Measurements from ENCODE around the gene HOXA3.

HOXA3 gene

GRCh38 chr7:27138985-27139333, 13.4 kb downstream of the HOXA3 start:
- H3K23ac ChIP-seq (ENCODE audit: low read length) = no peak overlapping the region
- no peak overlapping the region for H3K56ac ChIP-seq (ENCODE audit: low read length)
- H4K5ac ChIP-seq (ENCODE audit: low read length) = no peak overlapping the region
- WGBS (ENCODE audit: extremely low coverage, insufficient coverage, low lambda C conversion rate) = no CpG with 5 or more reads among the region's 11 CpGs
- no peak for DNase-seq
- no peak overlapping the region for H3K4me2 ChIP-seq (ENCODE audit: low read length)
- H3K4me3 ChIP-seq (ENCODE audit: low read length) = no peak overlapping the region
- peaks cover 89% of the 10 kb centered on the region for H3K27me3 ChIP-seq (ENCODE audit: insufficient read depth, low read length, poor library complexity)
- no peaks in the 10 kb centered on the region for H3K4me1 ChIP-seq (ENCODE audit: control insufficient read depth, low read depth, low read length)
- H2BK15ac ChIP-seq (replicated peaks; ENCODE audit: low read depth) = no peak overlapping the region
- no peaks in the 10 kb centered on the region for H3K79me1 ChIP-seq (ENCODE audit: low read length)
- H3K79me2 ChIP-seq (ENCODE audit: control insufficient read depth, insufficient read depth, low read length) = no peaks in the 10 kb centered on the region
- no peak overlapping the region for H3K9ac ChIP-seq (ENCODE audit: low read length)
- no peak overlapping the region for H2BK5ac ChIP-seq (ENCODE audit: low read length)
- no peaks in the 10 kb centered on the region for H3K36me3 ChIP-seq (ENCODE audit: control insufficient read depth, insufficient read depth, low read length)
- H2BK120ac ChIP-seq (ENCODE audit: low read depth, low read length) = no peak overlapping the region
- no peak overlapping the region for H3K18ac ChIP-seq (ENCODE audit: low read length)
- no peak overlapping the region for H4K8ac ChIP-seq (ENCODE audit: low read depth, low read length)
- H2AK5ac ChIP-seq (ENCODE audit: low read length) = no peak overlapping the region
- H3K4ac ChIP-seq (ENCODE audit: low read depth, low read length) = no peak overlapping the region
- H3K27ac ChIP-seq (ENCODE audit: low read depth, low read length) = no peak overlapping the region

- no peak overlapping the region for H3K27ac ChIP-seq (ENCODE audit: low read depth, low read length)
- no peaks in the 10 kb centered on the region for H3K36me3 ChIP-seq (ENCODE audit: control insufficient read depth, insufficient read depth, low read length)
- peaks cover 93% of the 10 kb centered on the region for H3K27me3 ChIP-seq (ENCODE audit: insufficient read depth, low read length, poor library complexity)
- H3K23ac ChIP-seq (ENCODE audit: low read length) = no peak overlapping the region
- H3K79me1 ChIP-seq (ENCODE audit: low read length) = no peaks in the 10 kb centered on the region
- H4K5ac ChIP-seq (ENCODE audit: low read length) = no peak overlapping the region
- no peak overlapping the region for H2BK120ac ChIP-seq (ENCODE audit: low read depth, low read length)
- H3K56ac ChIP-seq (ENCODE audit: low read length) = no peak overlapping the region
- no peak overlapping the region for H3K9ac ChIP-seq (ENCODE audit: low read length)
- H3K79me2 ChIP-seq (ENCODE audit: control insufficient read depth, insufficient read depth, low read length) = no peaks in the 10 kb centered on the region
- H3K4me1 ChIP-seq (ENCODE audit: control insufficient read depth, low read depth, low read length) = no peaks in the 10 kb centered on the region
- H3K4ac ChIP-seq (ENCODE audit: low read depth, low read length) = no peak overlapping the region
- no CpG with 5 or more reads among the region's 1 CpG for WGBS (ENCODE audit: extremely low coverage, insufficient coverage, low lambda C conversion rate)
- no peak overlapping the region for H3K4me2 ChIP-seq (ENCODE audit: low read length)
- no peak overlapping the region for H3K18ac ChIP-seq (ENCODE audit: low read length)
- H2AK5ac ChIP-seq (ENCODE audit: low read length) = no peak overlapping the region
- no peak overlapping the region for H2BK15ac ChIP-seq (replicated peaks; ENCODE audit: low read depth)
- no peak overlapping the region for H4K8ac ChIP-seq (ENCODE audit: low read depth, low read length)
- H2BK5ac ChIP-seq (ENCODE audit: low read length) = no peak overlapping the region
- no peak overlapping the region for H3K4me3 ChIP-seq (ENCODE audit: low read length)
- no peak for DNase-seq
Measured at GRCh38 chr7:27138472-27138871, 13.9 kb downstream of the HOXA3 start.

- no peak overlapping the region for H2BK15ac ChIP-seq (replicated peaks; ENCODE audit: low read depth)
- H2BK5ac ChIP-seq (ENCODE audit: low read length) = no peak overlapping the region
- no peak overlapping the region for H2BK120ac ChIP-seq (ENCODE audit: low read depth, low read length)
- no CpG with 5 or more reads among the region's 2 CpGs for WGBS (ENCODE audit: extremely low coverage, insufficient coverage, low lambda C conversion rate)
- no peak overlapping the region for H2AK5ac ChIP-seq (ENCODE audit: low read length)
- H3K4ac ChIP-seq (ENCODE audit: low read depth, low read length) = no peak overlapping the region
- no peaks in the 10 kb centered on the region for H3K4me1 ChIP-seq (ENCODE audit: control insufficient read depth, low read depth, low read length)
- H3K27me3 ChIP-seq (ENCODE audit: insufficient read depth, low read length, poor library complexity) = peaks cover 96% of the 10 kb centered on the region
- DNase-seq = no peak
- no peak overlapping the region for H3K9ac ChIP-seq (ENCODE audit: low read length)
- no peaks in the 10 kb centered on the region for H3K79me2 ChIP-seq (ENCODE audit: control insufficient read depth, insufficient read depth, low read length)
- no peaks in the 10 kb centered on the region for H3K36me3 ChIP-seq (ENCODE audit: control insufficient read depth, insufficient read depth, low read length)
- no peak overlapping the region for H3K4me2 ChIP-seq (ENCODE audit: low read length)
- no peak overlapping the region for H4K8ac ChIP-seq (ENCODE audit: low read depth, low read length)
- no peak overlapping the region for H3K56ac ChIP-seq (ENCODE audit: low read length)
- H3K79me1 ChIP-seq (ENCODE audit: low read length) = no peaks in the 10 kb centered on the region
- H4K5ac ChIP-seq (ENCODE audit: low read length) = no peak overlapping the region
- H3K18ac ChIP-seq (ENCODE audit: low read length) = no peak overlapping the region
- H3K23ac ChIP-seq (ENCODE audit: low read length) = no peak overlapping the region
- H3K4me3 ChIP-seq (ENCODE audit: low read length) = no peak overlapping the region
- H3K27ac ChIP-seq (ENCODE audit: low read depth, low read length) = no peak overlapping the region
Measured at GRCh38 chr7:27137640-27138315, 14.6 kb downstream of the HOXA3 start.

GRCh38 chr7:27134392-27134791, 18.0 kb downstream of the HOXA3 start:
- H3K4me3 ChIP-seq (ENCODE audit: low read length) = no peak overlapping the region
- H3K56ac ChIP-seq (ENCODE audit: low read length) = no peak overlapping the region
- no peak overlapping the region for H3K4me2 ChIP-seq (ENCODE audit: low read length)
- no peaks in the 10 kb centered on the region for H3K79me2 ChIP-seq (ENCODE audit: control insufficient read depth, insufficient read depth, low read length)
- H3K27me3 ChIP-seq (ENCODE audit: insufficient read depth, low read length, poor library complexity) = peaks cover 89% of the 10 kb centered on the region
- H3K79me1 ChIP-seq (ENCODE audit: low read length) = no peaks in the 10 kb centered on the region
- no peak overlapping the region for H3K27ac ChIP-seq (ENCODE audit: low read depth, low read length)
- WGBS (ENCODE audit: extremely low coverage, insufficient coverage, low lambda C conversion rate) = no CpG with 5 or more reads among the region's 2 CpGs
- H3K4ac ChIP-seq (ENCODE audit: low read depth, low read length) = no peak overlapping the region
- H2BK120ac ChIP-seq (ENCODE audit: low read depth, low read length) = no peak overlapping the region
- no peak overlapping the region for H3K18ac ChIP-seq (ENCODE audit: low read length)
- no peak overlapping the region for H2BK15ac ChIP-seq (replicated peaks; ENCODE audit: low read depth)
- H3K9ac ChIP-seq (ENCODE audit: low read length) = no peak overlapping the region
- no peak overlapping the region for H3K23ac ChIP-seq (ENCODE audit: low read length)
- no peak for DNase-seq
- H4K8ac ChIP-seq (ENCODE audit: low read depth, low read length) = no peak overlapping the region
- H2AK5ac ChIP-seq (ENCODE audit: low read length) = no peak overlapping the region
- H4K5ac ChIP-seq (ENCODE audit: low read length) = no peak overlapping the region
- H2BK5ac ChIP-seq (ENCODE audit: low read length) = no peak overlapping the region
- no peaks in the 10 kb centered on the region for H3K4me1 ChIP-seq (ENCODE audit: control insufficient read depth, low read depth, low read length)
- H3K36me3 ChIP-seq (ENCODE audit: control insufficient read depth, insufficient read depth, low read length) = no peaks in the 10 kb centered on the region

GRCh38 chr7:27133409-27134231, 18.8 kb downstream of the HOXA3 start:
- no peaks in the 10 kb centered on the region for H3K36me3 ChIP-seq (ENCODE audit: control insufficient read depth, insufficient read depth, low read length)
- no peak overlapping the region for H3K4ac ChIP-seq (ENCODE audit: low read depth, low read length)
- H3K27ac ChIP-seq (ENCODE audit: low read depth, low read length) = no peak overlapping the region
- H4K5ac ChIP-seq (ENCODE audit: low read length) = no peak overlapping the region
- no peak overlapping the region for H3K23ac ChIP-seq (ENCODE audit: low read length)
- H3K79me2 ChIP-seq (ENCODE audit: control insufficient read depth, insufficient read depth, low read length) = no peaks in the 10 kb centered on the region
- H3K18ac ChIP-seq (ENCODE audit: low read length) = no peak overlapping the region
- H2BK5ac ChIP-seq (ENCODE audit: low read length) = no peak overlapping the region
- H3K27me3 ChIP-seq (ENCODE audit: insufficient read depth, low read length, poor library complexity) = peaks cover 89% of the 10 kb centered on the region
- H3K9ac ChIP-seq (ENCODE audit: low read length) = no peak overlapping the region
- no peak overlapping the region for H3K4me2 ChIP-seq (ENCODE audit: low read length)
- H4K8ac ChIP-seq (ENCODE audit: low read depth, low read length) = no peak overlapping the region
- no peak for DNase-seq
- no peak overlapping the region for H2BK15ac ChIP-seq (replicated peaks; ENCODE audit: low read depth)
- H2AK5ac ChIP-seq (ENCODE audit: low read length) = no peak overlapping the region
- no peak overlapping the region for H2BK120ac ChIP-seq (ENCODE audit: low read depth, low read length)
- H3K4me1 ChIP-seq (ENCODE audit: control insufficient read depth, low read depth, low read length) = no peaks in the 10 kb centered on the region
- H3K79me1 ChIP-seq (ENCODE audit: low read length) = no peaks in the 10 kb centered on the region
- H3K4me3 ChIP-seq (ENCODE audit: low read length) = no peak overlapping the region
- H3K56ac ChIP-seq (ENCODE audit: low read length) = no peak overlapping the region
- no CpG with 5 or more reads among the region's 18 CpGs for WGBS (ENCODE audit: extremely low coverage, insufficient coverage, low lambda C conversion rate)

Measured in mesendoderm (in vitro differentiated cells).